Kasumi-1 (cell line): ENCODE data around the gene MRPS26.
"Not testable (repeated sequence)": the region's sequence is repeated elsewhere in the genome, so short reads cannot be mapped to it uniquely, and the experiment has no call there.

Experiments
- DNase-seq, 2 experiments: peaks; one replicate each; lab custom pipeline; 2025; lab: John Stamatoyannopoulos, UW

Gene MRPS26

GRCh38 chr20:3074812-3075211, 29.0 kb downstream of the MRPS26 start:
- DNase-seq: no peak

GRCh38 chr20:3075315-3075714, 29.5 kb downstream of the MRPS26 start:
- not testable (repeated sequence) for DNase-seq

DNA sequence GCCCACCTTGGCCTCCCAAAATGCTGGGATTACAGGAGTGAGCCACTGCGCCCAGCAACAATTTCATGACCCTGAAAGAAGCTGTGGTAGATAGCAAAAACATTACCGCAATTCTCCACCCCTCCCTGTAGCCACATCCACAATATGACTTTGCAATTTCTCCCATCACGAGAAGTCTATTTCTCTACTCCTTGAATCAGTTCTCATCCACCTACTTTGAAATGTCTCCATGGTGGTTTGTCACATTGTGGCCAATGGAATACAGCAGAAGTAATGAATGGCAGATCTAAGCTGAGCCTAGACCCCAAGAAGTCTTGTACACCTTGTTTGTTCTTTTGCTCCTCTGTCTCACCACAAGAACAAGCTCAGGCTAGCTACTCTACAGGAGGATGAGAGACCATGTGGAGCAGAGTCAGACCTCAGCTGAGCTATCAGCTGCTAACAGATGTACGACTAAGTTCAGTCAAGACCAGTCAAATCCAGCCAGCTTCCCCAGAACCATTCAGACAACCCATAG, 31.8 kb downstream of the MRPS26 start:
- DNase-seq: no peak

- no peak for DNase-seq
Observed at GRCh38 chr20:3080939-3081388, 35.1 kb downstream of the MRPS26 start.

DNA sequence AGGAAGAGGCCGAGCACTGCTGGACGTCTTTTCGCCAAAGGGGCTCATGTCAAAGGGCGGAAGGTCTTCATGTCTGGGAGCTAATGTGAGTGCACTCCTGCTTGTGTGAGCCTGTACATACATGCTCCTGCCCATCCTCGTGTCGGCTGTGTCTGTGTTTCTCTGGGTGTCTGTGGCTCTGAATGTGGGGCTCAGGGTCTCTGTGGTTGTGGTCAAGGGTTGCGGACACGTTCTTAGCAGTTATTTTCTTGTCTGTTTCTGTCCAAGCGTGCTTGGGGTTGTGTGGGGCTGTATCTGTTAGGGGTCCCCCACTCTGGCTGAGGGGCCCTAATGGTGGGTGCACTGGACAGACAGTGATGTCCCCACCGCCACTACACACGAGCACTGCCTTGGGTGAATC, 35.8 kb downstream of the MRPS26 start:
- DNase-seq: no peak

DNA sequence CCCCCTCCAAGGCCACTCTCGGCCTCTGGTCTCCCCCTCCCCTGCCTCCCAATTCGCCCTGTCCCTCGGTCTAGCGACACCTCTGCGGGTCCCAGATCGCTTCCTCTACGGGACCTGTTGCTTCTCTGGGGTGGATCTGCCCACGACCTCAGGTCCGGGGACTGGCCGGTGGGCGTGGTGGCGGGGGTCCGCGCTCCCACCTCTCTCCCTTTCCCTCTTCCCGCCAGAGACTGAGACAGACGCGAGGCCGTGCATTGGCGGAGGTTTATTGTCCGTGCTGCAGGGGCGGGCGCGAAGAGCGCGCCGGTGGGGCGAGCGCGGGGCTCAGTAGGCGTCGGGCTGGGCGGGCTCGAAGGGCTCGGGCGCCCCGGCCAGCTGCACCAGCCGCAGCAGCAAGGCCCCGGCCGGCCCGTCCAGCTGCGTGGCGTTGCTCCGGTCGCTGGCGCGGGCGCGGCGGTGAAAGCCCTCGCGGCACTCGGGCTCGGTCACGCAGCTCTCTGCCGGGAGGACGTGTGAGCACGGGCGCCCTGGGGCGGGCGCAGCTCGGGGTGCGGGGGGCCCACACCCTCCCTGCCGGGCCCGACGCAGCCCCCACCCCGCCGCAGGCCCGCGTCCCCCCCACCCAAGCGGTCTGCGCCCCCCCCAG, 36.6 kb downstream of the MRPS26 start:
- DNase-seq: no peak

DNA sequence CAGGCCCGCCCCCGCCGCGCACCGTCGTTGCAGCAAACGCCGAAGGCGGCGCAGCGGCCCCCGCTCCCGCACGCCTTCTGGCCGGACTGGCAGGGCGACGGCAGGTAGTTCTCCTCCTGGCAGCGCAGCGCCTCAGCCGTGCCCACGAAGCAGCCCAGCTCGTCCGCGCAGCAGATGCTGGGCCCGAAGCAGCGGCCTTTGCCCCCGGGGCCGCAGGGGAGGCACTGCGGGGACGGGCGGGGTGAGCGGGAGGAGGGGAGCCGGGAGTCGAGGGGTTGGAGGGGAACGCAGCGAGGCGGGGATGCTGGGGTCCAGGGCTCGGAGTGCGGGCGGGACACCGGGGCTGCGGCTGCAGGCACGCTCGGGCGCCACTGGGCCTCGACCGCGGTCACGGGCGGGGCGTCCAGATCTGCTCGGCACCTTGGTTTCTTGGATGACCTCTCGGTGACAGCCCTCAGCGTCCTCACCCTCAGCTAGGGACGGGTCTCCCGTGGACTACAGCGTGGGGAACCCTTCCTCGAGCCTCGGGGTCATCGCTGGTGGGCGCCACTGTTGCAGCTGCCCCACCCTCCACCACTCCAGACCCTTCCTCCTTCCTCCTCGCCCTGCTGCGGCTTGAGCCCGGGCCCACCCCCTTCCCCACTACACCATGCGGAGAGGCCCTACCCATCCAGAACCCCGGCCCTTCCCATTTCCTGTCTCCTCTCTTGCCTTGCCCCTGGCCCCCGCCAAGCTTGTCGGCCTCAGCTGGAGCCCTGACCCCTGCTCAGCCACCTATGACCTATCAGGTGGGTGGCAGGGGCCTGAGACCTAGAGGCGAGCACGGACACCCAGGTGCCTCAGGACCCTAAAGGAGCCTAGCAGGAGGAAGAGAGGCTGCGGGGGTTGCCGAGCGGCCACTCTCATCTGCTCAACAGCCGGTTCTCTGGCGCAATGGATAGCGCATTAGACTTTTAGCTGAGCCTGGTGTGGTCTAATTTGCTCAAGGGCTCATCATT, 37.4 kb downstream of the MRPS26 start:
- DNase-seq: no peak

GRCh38 chr20:3084283-3084985, 38.6 kb downstream of the MRPS26 start, which contains the start of gene AVP:
Gene AVP (minus strand): TSS chr20:3084724. CDS start chr20:3084674, 50 bp downstream.
- DNase-seq: no peak

DNA sequence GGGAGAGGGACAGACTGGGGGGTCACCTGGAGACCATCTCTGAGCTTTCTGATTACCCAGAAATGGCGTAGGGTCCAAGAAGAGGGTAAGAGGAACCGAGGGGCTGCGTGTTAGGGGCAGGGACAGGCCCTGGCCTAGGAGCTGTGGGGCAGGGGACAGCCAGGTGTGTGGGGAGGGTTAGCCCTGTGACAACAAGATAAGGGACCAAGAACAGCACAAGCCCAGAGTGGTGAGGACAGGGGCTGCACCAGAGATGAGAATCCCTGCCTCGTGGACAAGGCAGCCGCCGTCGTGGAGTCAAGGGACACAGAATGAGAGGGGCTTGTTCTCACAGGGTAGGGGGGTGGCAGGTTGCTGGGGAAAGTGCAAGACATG, 39.1 kb downstream of the MRPS26 start:
- no peak for DNase-seq

DNA sequence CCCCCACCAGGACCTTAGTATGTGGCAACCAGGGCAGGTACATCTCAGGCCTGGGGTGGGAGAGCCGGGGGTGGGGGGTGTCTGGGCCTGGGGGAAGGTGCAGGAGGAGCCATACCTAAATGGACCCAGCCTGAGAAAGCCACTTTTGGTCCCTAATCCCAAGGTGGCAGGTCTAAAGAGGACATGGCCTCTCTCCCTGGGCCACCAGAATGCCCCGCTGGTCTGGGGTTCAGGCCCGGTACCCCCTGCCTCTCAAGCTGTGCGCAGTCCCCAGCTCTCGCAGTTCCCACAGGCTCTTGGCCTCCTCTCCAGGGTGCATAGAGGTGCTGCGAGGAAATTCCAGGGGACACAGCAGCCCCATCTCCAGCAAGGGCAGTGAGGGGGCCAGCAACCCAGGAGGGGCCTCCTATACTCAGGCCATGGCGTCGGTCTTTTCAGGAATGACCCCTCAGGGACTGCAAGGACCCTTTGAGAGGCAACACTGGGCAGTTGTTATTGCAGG, 39.8 kb downstream of the MRPS26 start:
- DNase-seq: no peak

GRCh38 chr20:3088031-3088430, 42.2 kb downstream of the MRPS26 start:
- no peak for DNase-seq

DNA sequence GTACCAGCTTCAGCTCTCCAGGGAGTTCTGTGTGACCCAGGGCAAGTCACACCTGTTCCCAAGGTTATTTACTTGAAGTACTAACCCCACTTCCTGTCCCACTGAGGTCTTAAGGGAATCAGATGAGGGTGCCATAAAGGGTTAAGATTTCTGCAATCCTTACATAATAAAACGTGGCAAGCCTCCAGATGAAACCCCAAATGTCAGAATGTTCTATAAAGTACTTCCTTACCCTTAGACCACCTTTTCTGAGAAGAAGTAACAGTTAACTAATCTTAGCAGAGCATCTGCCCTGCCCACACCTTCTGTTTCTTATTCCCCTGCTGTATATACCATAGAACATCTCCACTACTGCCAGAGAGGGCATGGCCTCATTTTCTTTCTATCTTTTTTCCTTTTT, 44.7 kb downstream of the MRPS26 start:
- DNase-seq: peak; percentile 9 to 36

GRCh38 chr20:3092611-3093379, 46.9 kb downstream of the MRPS26 start:
- peak; percentile 29 to 33 for DNase-seq

- peak; percentile 77 to 83 for DNase-seq
Observed at GRCh38 chr20:3093861-3094361, 48.1 kb downstream of the MRPS26 start.

DNA sequence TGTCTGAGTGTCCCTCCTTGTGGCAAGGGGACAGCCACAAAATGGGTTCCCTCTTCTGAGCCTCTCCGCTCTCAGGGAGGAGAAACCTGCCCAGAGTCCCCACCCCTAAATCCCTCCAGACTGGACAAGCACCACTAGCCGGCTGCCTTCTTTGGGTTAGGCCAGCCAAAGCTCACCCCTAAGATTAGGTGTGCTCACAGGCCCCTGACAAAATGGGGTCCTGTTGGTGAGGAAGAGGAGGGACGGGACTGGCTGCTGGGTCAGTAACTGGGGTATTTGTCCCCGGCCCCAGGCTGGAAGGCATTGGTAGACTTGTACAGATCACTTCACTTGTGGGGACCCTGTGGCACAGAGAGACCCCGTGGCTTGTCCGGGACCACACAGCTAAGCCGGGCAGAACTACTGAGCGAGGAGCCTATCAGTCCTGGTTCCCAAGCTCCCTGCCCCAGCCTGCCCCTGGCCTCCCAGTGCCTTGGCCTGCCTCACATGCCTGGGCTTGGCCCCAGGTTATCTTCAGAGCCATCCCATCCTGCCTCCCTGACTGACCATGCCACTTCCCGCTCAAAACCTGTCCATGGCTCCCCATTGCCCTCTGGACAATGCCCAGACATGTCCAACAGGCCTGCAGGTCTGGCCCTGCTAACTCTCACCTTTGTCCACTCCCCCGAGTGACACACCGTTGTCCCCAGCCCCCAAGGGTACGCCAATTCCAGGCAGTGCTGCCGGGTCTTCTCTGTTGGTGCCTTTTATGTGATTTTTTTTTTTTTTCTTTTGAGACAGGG, 49.2 kb downstream of the MRPS26 start:
- no peak for DNase-seq
